K562 (cell line): ENCODE data around the gene HNRNPD. TPM values are rescaled to one million over a fixed set of nuclear protein-coding genes. Genes with fewer than 3 reads are reported as not detected.

Source experiments
- ATF1 ChIP-seq, 2 experiments: fragments of 450-650 bp in 1 of 2; IDR thresholded peaks; 2 replicates each; pipeline ENCODE4 v1.6.1; 2016; ENCODE audit warnings: missing compliant biosample characterization in 1 of 2, missing genetic modification characterization in 1 of 2
- BDP1 ChIP-seq: IDR thresholded peaks from 3 replicates; pipeline ENCODE4 v1.6.1; 2011; ENCODE audit not compliant: insufficient read length, insufficient read depth
- BRCA1 ChIP-seq, 2 experiments: fragments of 450-650 bp in 1 of 2; sonication (generic) in 1 of 2; formaldehyde crosslinking in 1 of 2; IDR thresholded peaks; 2 replicates each; pipeline versions ENCODE4 v1.5.0 to v1.6.1; 2017 to 2020; ENCODE audit warnings: mild to moderate bottlenecking in 1 of 2, missing genetic modification reagents in 1 of 2
- CCAR2 ChIP-seq: fragments of 200-400 bp; formaldehyde crosslinking; IDR thresholded peaks from 2 replicates; pipeline ENCODE4 v1.6.1; 2017; ENCODE audit warnings: mild to moderate bottlenecking, low read depth, low read length
- EP400 ChIP-seq: fragments of 450-650 bp; IDR thresholded peaks from 2 replicates; pipeline ENCODE4 v1.6.1; 2017; ENCODE audit warnings: antibody characterized with exemption, mild to moderate bottlenecking, moderate library complexity
- FOS ChIP-seq: IDR thresholded peaks from 3 replicates; pipeline ENCODE4 v1.6.1; 2011; ENCODE audit not compliant: insufficient read length; ENCODE audit errors: extremely low read depth
- FOXK2 ChIP-seq, 2 experiments: fragments of 450-650 bp; IDR thresholded peaks in 1 of 2; conservative IDR thresholded peaks in 1 of 2; 2 replicates each; pipeline ENCODE4 v1.6.1; 2016; ENCODE audit warnings: low read depth in 2 of 2, mild to moderate bottlenecking in 1 of 2
- FOXP1 ChIP-seq: sonication (generic); formaldehyde crosslinking; IDR thresholded peaks from 2 replicates; pipeline ENCODE4 v1.8.0; 2022; ENCODE audit warnings: mild to moderate bottlenecking, missing genetic modification reagents
- MIER1 ChIP-seq: fragments of 450-650 bp; IDR thresholded peaks from 2 replicates; pipeline ENCODE4 v1.6.1; 2016; ENCODE audit warnings: antibody characterized with exemption, mild to moderate bottlenecking, low read depth
- PRMT5 ChIP-seq: sonication (generic); formaldehyde crosslinking; IDR thresholded peaks from 2 replicates; pipeline ENCODE4 v1.5.0; 2020; ENCODE audit warnings: missing genetic modification reagents
- PTTG1 ChIP-seq: fragments of 450-650 bp; IDR thresholded peaks from 2 replicates; pipeline ENCODE4 v1.6.1; 2016; ENCODE audit warnings: low read depth, mild to moderate bottlenecking, missing genetic modification characterization, missing compliant biosample characterization
- RBM34 ChIP-seq: fragments of 200-400 bp; formaldehyde crosslinking; IDR thresholded peaks from 2 replicates; pipeline ENCODE4 v1.6.1; 2018; ENCODE audit warnings: low read length, borderline replicate concordance; ENCODE audit not compliant: insufficient read depth
- THRAP3 ChIP-seq: fragments of 450-650 bp; IDR thresholded peaks from 2 replicates; pipeline ENCODE4 v1.6.1; 2016; ENCODE audit warnings: mild to moderate bottlenecking, inconsistent platforms, borderline replicate concordance
- ZBTB1 ChIP-seq: sonication (generic); formaldehyde crosslinking; IDR thresholded peaks from 2 replicates; pipeline ENCODE4 v1.8.1; 2023; ENCODE audit warnings: missing genetic modification reagents, low read depth, mild to moderate bottlenecking, borderline replicate concordance
- ZBTB17 ChIP-seq: fragments of 450-650 bp; formaldehyde crosslinking; IDR thresholded peaks from 2 replicates; pipeline ENCODE4 v1.4.0; 2020; ENCODE audit warnings: mild to moderate bottlenecking
- ZNF586 ChIP-seq: fragments of 450-650 bp; formaldehyde crosslinking; conservative IDR thresholded peaks from 2 replicates; pipeline ENCODE4 v1.4.0; 2020; ENCODE audit warnings: mild to moderate bottlenecking, moderate library complexity
- polyA plus RNA-seq, 8 experiments: library from polyadenylated mRNA; depleted of rRNA in 4 of 8; stranded (reverse) in 5 of 8; unstranded in 3 of 8; fragments of >200 nt; fragmentation: Nextera tagmentation in 2 of 8; fragmentation: Illumina TruSeq in 1 of 8; extraction: Ambion mirVana in 2 of 8; extraction: Trizol in 1 of 8; gene quantifications; 2 replicates each; pipeline versions ENCODE4 v1.2.1 to v1.2.3, GENCODE V29; 2011 to 2014; ENCODE audit warnings: inconsistent platforms in 1 of 8, missing spikeins in 1 of 8
- total RNA-seq, 7 experiments: library from RNA; depleted of rRNA in 6 of 7; stranded (reverse); fragments of >200 nt in 6 of 7; fragmentation: Illumina TruSeq in 2 of 7; extraction: Trizol in 2 of 7; gene quantifications; 2 replicates each; pipeline versions ENCODE4 v1.2.1 to v1.2.3, GENCODE V29; 2011 to 2021; ENCODE audit warnings: low replicate concordance in 1 of 7
- TF ChIP-seq, protein P1 (sequence below): fragments of 450-650 bp; IDR thresholded peaks from 2 replicates; pipeline ENCODE4 v1.6.1; 2017; ENCODE audit warnings: antibody characterized with exemption
- TF ChIP-seq, protein P2 (sequence below), 2 experiments: fragments of 450-650 bp in 1 of 2; IDR thresholded peaks; 2 replicates each; pipeline ENCODE4 v1.6.1; 2011 to 2017; ENCODE audit warnings: low read depth in 2 of 2, antibody characterized with exemption in 1 of 2, borderline replicate concordance in 1 of 2, low read length in 1 of 2, mild to moderate bottlenecking in 1 of 2, mixed read lengths in 1 of 2; ENCODE audit not compliant: control insufficient read depth in 1 of 2
- TF ChIP-seq, protein P3 (sequence below): fragments of 150-350 bp; conservative IDR thresholded peaks from 2 replicates; pipeline ENCODE4 v1.6.1; 2014; ENCODE audit warnings: low read length

The HNRNPD gene
- total and polyA plus RNA-seq, 9 of the 15 experiments (the other 6 are each of a cell fraction or from before 2014, with no cell fraction given): 92.4 to 955 (median 160) TPM

DNA sequence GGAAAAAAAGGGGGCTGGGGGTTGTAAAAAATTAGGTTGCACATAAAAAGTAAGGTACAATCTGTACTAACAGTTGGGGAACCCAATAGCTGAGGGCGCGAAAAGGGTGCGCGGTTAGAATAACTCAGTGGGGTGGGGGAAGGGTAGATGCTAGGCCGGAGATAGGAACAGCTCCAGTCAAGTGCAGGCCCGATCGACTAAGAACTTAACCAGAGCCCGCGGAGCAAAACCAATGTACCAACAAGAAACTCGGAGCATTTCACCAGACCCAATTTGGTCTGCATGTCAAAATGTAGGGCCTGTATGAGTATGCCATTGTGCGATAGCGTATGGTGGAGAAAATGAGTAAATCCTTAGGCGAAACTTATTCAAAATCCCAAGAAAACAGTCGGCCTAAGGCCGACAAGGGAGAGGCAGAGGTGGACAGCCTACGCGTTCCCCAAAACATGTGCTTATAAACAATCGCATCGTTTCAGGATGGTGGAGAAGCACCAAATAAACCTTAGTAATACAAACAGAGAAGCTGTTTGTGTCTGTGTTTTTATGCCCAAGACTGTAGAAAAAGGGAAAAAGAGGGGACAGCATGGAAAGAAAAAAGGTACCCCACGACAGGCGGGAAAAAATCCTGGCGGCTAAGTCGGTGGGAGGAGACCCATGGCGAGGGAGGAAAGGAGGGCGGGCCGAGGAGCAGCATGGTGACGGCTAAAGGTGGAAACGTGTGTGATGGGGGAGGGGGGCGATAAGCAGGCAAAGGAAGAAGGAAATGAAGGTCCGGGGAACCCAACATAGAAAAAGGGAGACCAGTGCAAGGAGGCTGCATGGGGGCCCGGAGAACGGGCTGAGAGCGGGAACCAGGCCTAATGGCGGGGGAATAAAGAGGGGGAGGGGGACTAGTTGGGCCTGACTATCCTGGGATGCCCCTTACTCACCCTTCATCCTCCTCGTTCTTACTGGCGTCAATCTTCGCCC lies 990 bp downstream of the HNRNPD start (continued):
- TF ChIP-seq FOS (no peak), ZNF586 (CRISPR knock-in tag) (no peak), RBM34 (no peak), MIER1 (peak; percentile 64; the same call in 1 of the 2 replicates), BDP1 (no peak), ZBTB17 (CRISPR knock-in tag) (no peak), CCAR2 (no peak), THRAP3 (no peak), PTTG1 (tag) (no peak), ATF1 (CRISPR knock-in tag; IDR thresholded peaks at IDR 0.05) (no peak), ATF1 (tag; IDR thresholded peaks at IDR 0.05) (peak; percentile 48), BRCA1 (IDR thresholded peaks at IDR 0.05) (no peak), BRCA1 (CRISPR knock-in tag; IDR thresholded peaks at IDR 0.05) (no peak), PRMT5 (CRISPR knock-in tag) (no peak), EP400 (peak; percentile 74), ZBTB1 (CRISPR knock-in tag) (no peak), FOXK2 (conservative IDR thresholded peaks at IDR 0.05 in 1 of 2, IDR thresholded peaks at IDR 0.05 in 1 of 2; ENCODE audit: low read depth in 2 of 2) (0 out of 4 replicates have a peak, but pooled peaks of 1 of the 2 experiments have one; percentile 48), FOXP1 (CRISPR knock-in tag) (no peak)
- TF ChIP-seq, protein P1, sequence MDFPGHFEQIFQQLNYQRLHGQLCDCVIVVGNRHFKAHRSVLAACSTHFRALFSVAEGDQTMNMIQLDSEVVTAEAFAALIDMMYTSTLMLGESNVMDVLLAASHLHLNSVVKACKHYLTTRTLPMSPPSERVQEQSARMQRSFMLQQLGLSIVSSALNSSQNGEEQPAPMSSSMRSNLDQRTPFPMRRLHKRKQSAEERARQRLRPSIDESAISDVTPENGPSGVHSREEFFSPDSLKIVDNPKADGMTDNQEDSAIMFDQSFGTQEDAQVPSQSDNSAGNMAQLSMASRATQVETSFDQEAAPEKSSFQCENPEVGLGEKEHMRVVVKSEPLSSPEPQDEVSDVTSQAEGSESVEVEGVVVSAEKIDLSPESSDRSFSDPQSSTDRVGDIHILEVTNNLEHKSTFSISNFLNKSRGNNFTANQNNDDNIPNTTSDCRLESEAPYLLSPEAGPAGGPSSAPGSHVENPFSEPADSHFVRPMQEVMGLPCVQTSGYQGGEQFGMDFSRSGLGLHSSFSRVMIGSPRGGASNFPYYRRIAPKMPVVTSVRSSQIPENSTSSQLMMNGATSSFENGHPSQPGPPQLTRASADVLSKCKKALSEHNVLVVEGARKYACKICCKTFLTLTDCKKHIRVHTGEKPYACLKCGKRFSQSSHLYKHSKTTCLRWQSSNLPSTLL: no peak
- TF ChIP-seq, protein P2, sequence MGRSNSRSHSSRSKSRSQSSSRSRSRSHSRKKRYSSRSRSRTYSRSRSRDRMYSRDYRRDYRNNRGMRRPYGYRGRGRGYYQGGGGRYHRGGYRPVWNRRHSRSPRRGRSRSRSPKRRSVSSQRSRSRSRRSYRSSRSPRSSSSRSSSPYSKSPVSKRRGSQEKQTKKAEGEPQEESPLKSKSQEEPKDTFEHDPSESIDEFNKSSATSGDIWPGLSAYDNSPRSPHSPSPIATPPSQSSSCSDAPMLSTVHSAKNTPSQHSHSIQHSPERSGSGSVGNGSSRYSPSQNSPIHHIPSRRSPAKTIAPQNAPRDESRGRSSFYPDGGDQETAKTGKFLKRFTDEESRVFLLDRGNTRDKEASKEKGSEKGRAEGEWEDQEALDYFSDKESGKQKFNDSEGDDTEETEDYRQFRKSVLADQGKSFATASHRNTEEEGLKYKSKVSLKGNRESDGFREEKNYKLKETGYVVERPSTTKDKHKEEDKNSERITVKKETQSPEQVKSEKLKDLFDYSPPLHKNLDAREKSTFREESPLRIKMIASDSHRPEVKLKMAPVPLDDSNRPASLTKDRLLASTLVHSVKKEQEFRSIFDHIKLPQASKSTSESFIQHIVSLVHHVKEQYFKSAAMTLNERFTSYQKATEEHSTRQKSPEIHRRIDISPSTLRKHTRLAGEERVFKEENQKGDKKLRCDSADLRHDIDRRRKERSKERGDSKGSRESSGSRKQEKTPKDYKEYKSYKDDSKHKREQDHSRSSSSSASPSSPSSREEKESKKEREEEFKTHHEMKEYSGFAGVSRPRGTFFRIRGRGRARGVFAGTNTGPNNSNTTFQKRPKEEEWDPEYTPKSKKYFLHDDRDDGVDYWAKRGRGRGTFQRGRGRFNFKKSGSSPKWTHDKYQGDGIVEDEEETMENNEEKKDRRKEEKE (IDR thresholded peaks at IDR 0.05; ENCODE audit: borderline replicate concordance in 1 of 2, control insufficient read depth in 1 of 2, low read depth in 2 of 2, low read length in 1 of 2): no peak
- TF ChIP-seq, protein P3, sequence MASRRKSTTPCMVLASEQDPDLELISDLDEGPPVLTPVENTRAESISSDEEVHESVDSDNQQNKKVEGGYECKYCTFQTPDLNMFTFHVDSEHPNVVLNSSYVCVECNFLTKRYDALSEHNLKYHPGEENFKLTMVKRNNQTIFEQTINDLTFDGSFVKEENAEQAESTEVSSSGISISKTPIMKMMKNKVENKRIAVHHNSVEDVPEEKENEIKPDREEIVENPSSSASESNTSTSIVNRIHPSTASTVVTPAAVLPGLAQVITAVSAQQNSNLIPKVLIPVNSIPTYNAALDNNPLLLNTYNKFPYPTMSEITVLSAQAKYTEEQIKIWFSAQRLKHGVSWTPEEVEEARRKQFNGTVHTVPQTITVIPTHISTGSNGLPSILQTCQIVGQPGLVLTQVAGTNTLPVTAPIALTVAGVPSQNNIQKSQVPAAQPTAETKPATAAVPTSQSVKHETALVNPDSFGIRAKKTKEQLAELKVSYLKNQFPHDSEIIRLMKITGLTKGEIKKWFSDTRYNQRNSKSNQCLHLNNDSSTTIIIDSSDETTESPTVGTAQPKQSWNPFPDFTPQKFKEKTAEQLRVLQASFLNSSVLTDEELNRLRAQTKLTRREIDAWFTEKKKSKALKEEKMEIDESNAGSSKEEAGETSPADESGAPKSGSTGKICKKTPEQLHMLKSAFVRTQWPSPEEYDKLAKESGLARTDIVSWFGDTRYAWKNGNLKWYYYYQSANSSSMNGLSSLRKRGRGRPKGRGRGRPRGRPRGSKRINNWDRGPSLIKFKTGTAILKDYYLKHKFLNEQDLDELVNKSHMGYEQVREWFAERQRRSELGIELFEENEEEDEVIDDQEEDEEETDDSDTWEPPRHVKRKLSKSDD: 0 out of 2 replicates have a peak, but pooled peaks have one; percentile 34
